ENCODE measurements around the gene ATG4C.
"Not testable (repeated sequence)": the region's sequence is repeated elsewhere in the genome, so short reads cannot be mapped to it uniquely, and the experiment has no call there.

DNA sequence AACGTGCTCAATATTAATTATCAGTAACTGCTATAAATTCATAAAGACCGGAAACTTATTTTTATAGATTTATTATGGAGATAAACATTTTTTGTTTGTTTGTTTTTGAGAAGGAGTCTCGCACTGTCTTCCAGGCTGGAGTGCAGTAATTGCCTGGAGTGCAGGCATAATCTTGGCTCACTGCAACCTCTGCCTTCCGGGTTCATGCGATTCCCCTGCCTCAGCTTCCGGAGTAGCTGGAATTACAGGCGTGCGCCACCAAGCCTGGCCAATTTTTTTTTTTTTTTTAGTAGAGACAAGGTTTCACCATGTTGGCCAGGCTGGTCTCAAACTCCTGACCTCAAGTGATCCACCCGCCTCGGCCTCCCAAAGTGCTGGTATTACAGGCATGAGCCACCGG lies 15.4 kb upstream of the ATG4C start:
- TF ChIP-seq, protein P1, sequence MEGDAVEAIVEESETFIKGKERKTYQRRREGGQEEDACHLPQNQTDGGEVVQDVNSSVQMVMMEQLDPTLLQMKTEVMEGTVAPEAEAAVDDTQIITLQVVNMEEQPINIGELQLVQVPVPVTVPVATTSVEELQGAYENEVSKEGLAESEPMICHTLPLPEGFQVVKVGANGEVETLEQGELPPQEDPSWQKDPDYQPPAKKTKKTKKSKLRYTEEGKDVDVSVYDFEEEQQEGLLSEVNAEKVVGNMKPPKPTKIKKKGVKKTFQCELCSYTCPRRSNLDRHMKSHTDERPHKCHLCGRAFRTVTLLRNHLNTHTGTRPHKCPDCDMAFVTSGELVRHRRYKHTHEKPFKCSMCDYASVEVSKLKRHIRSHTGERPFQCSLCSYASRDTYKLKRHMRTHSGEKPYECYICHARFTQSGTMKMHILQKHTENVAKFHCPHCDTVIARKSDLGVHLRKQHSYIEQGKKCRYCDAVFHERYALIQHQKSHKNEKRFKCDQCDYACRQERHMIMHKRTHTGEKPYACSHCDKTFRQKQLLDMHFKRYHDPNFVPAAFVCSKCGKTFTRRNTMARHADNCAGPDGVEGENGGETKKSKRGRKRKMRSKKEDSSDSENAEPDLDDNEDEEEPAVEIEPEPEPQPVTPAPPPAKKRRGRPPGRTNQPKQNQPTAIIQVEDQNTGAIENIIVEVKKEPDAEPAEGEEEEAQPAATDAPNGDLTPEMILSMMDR (IDR thresholded peaks at IDR 0.05), result not testable (repeated sequence)
- not testable (repeated sequence) for TF ChIP-seq EZH2 (IDR thresholded peaks at IDR 0.05)

Measured in neural progenitor cell (in vitro differentiated cells).